GM18909 (cell line): ENCODE data around the gene AGPS.
A peak's percentile ranks its signal among the peaks of the same experiment; 100 is the strongest.
"Not testable (repeated sequence)": the region's sequence is repeated elsewhere in the genome, so short reads cannot be mapped to it uniquely, and the experiment has no call there.

Source experiments
- ATAC-seq: cut with Tn5 transposase; IDR thresholded peaks from one replicate; pipeline ENCODE4 v1.9.1; 2021; ENCODE audit warnings: mild to moderate bottlenecking; ENCODE audit not compliant: unreplicated experiment, poor library complexity

Gene AGPS

DNA sequence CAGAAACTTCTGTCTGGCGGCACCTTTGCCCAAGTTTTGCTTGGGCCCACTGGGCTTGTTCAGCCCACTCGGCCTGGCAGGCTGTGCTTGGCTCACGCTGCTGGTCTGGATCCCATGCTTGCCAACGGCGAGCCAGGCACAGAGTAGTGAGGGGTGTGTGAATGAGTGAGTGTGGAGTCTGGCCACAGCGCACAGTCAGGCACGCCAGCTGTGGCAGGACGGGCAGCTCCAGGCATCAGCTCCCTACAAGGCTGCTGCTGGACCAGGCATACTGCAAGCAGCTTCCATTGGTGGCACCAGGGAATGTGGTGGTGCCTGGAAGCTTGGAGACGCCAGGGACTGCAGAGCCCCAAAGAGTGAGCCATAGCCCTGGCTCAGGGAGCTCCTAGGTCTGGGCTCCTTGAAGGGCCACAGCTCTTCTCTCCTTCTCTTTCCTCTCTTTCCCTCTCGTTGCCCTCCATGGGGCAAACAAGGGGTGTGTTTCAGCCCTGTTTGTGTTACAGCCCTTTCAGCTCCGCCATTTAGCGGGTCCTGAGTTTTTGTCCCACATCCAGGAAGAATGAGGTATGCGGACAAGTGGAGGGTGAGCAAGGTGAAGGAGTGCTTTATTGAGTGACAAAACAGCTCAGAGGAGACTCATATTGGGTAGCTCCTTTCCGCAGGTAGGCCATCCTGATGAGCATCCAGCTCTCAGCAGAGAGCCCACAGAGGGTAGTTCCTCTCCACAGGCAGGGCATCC is 73.0 kb downstream of the AGPS start:
- ATAC-seq = no peak

DNA sequence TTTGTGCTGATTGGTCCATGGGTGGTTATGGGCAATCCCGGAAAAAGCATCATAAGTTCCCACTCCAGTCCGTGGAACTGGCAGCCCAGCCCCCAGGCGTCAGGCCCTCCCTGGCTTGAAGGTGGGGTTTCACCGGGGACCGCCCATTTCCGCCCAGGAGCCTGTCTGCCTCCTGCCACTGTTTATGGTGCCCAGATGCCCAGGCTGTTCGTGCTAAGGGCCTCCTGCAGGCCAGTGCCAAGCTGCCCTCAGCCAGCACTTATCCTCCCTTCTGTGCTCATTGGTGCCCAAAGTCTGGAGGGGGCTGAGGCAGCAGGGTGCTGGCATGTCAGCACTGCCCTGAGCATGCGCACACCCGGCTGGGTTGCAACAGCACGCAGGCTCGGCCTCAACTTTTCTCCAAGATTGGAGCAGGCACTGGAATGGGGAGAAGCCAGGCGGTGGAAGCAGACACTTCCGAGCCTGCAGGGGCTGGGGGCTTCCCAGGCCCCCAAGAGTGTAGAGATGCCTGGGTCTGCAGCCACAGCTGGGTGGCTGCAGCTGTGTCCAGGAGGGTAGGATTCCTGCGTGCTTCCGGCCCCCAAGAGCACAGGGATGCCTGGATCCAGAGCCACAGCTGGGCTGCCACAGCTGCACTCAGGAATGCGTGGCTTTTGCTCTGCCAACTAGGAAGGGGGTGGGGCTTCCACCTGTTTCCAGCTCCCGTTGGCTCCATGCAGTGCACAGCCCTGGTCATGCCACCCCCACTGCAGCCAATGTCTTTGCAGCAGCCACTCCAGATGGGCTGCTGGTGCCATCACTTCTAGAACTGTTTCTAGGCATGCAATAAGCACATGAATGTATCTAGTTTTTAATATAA is 74.0 kb downstream of the AGPS start:
- no peak for ATAC-seq

DNA sequence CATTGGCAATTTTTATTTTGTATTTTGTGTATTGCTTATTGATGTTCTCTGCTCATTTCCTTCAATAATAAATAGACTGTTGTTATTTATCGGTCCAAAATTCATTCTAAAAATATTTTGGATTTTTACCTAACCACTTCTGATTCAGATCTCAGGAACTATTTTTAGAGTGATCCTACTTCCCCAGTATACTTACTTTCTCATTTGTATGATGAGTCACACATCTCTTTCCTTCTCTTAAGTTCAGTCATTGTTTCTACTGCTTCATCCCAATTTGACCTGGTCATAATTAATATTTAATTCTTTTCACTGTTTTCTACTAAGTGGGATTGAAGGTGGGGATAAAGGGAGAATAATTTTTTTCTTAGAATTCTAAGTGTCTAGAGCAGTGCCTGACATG is 75.1 kb downstream of the AGPS start:
- ATAC-seq = no peak

DNA sequence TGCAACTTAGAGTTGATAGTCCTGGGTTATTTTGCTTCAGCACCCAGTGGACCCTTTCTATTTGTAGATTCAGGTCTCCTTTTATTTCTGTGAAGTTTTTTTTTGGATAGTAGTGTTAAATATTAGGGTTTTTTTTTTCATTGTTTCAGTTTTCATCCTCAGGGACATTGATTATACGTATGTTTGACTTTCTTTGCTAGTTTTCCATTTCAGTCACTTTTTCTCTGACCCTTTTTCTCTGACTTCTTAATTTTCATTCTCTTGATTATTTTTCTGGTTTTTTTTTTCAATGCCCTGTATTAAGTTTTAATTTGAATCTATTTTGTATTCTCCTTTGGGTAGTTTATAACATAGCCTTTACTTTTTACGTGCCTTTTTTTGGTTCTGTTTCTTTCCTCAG is 79.4 kb downstream of the AGPS start:
- ATAC-seq = no peak

DNA sequence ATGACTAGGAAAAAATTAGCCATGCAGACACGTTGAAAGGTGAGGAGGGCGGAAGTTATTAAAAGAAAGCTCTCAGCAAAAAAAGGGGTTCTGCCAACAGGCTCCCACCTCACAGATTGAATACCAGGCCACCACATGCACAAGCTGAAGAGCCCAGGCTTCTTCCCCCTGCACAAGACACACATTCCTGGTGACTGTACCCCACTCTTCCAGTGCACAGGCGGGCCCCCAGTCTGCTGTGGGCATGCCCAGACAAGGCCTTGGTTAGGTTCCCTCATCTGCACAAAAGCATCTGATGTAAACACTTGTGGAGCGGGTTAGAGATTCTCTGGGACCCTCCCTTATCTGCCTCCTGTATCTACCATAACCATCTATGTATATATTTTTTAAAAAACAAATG is 81.7 kb downstream of the AGPS start:
- ATAC-seq = no peak

DNA sequence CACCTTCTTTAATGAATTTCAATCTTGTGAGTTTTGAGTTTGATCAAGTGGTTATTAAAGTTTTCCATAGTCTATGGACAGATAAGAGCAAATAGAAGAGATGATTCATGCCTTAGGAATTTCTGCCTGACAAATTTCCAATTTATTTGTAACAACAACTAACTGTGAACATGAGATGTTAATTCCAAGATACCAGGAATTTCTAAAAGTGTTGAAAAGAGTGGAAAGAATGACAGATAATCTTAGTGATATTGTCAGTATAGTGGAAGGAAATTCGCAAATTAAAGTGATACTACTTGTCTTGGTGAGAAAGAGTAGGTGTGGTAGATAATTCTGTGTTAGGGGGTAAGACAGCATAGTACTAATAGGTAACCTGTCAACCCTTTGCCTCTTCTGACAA is 82.4 kb downstream of the AGPS start:
- no peak for ATAC-seq

DNA sequence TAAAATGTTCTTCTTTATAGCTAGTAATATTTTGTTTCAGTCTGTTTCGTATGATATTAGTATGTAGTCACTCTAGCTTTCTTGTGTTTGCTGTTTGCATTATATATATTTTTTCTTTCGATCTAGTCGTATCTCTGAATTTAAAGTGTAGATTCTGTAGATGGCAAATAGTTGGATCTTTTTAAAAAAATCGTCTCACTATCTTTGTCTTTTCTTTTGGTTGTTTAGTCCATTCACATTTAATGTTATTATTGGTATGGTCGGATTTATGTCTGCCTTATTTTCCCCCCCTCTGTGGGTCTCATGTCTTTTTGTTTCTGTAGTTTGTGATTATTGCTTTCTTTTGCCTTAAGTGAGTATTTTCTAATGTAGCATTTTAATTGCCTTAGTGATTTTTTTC is 84.3 kb downstream of the AGPS start:
- no peak for ATAC-seq

DNA sequence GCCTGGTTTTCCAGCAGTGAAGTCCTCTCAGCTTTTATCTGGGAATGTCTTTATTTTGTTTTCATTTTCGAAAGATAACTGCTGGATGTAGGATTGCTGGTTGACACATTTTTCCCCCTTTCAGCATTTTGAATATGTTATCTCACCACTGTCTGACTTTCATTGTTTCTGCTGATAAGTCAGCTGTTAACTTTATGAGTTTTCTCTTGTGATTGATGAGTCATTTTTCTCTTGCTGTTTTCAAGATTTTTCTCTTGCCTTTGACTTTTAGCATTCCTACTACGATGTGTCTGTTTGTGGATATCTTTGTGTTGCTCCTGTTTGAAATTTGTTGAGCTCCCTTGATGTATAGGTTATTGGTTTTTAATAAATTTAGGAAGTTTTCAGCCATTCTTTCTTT is 85.5 kb downstream of the AGPS start:
- ATAC-seq = no peak

DNA sequence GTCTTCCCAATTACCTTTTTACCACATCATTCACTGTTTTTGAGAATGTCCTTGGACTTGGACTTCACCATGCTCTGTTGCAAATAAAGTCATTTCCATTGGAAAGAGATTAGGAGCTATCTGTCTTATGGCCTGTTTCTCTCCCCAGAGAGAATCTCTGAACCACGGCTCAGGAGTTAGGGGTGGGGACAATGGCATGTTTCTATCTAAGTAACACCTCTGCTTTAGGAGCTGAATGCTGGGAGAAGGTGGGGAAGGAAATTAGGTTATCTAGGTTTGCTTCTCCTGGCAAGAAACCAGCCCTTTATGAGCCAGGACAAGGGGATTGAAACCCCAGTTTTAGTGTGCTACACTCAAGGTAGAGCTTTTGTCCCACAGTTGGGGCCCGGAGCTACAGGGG is 86.3 kb downstream of the AGPS start:
- ATAC-seq = no peak

DNA sequence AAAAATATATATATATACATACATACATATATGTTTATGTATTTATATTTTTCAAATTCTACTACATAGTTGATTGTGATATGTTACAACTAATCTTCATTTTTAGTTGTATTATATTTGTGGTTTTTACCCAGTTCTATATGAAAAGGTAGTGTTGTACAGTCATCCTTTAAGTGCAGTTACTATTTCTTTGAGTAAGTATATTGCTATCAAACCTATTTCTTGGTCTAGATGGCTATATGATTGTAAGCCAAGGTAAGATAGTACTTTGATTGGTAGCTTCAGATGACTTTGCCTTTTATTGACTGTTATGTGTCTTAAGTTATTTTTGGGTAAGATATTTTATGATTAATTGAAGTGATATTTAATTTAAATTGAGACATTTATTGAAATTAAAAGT is 89.6 kb downstream of the AGPS start:
- no peak for ATAC-seq

DNA sequence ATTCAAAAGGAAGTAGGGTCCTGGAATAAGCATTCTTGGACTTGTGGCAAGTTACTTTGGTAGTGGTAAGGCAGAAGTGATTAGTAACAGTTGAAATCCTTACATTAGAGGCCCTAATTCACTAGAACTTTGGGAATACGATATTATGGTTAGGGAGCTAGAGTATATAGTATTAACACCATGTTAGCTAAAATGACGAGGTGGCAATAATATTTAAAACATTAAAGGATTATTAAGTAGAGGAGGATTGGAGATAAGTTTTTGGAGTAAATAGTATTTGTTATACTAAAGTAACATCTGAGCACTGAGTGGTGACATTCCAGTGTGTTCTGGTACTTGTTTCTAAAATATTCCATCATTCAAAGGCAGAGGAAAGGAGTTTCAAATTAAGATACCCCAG is 91.0 kb downstream of the AGPS start:
- no peak for ATAC-seq

DNA sequence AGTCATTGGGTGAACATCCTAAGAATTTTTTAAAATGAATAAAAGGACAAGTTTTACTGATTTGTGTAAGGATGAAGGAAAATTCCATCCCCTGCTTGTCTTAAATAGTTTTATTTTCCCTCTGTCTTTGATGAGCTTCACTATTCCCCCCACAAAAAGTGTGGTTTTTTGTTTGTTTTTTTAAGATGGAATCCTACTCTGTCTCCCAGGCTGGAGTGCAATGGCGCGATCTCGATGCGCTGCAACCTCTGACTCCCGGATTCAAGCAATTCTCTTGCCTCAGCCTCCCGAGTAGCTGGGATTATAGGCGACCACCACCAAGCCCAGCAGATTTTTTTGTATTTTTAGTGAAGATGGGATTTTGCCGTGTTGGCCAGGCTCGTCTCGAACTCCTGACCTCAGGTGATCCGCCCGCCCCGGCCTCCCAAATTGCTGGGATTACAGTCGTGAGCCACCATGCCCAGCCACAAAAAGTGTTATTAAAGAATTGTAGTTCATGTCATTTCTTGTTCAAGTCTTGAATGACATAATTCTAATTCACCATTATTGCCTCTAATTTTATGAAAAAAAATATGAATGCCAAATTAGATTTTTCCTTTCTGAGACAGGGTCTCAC is 91.7 kb downstream of the AGPS start:
- ATAC-seq = no peak

DNA sequence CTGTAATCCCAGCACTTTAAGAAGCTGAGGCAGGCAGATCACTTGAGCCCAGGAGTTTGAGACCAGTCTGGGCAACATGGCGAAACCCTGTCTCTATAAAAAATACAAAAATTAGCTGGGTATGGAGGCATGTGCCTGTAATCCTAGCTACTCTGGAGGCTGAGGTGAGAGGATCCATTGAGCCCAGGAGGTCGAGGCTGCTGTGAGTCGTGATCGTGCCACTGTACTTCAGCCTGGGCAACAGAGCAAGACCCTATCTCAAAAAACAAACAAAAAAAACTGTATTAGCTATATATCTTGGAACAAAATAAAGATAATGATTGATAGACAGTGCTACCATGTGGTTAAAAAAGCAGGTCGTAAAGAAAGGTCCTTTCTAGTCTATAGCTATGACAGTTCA is 93.1 kb downstream of the AGPS start:
- not testable (repeated sequence) for ATAC-seq

DNA sequence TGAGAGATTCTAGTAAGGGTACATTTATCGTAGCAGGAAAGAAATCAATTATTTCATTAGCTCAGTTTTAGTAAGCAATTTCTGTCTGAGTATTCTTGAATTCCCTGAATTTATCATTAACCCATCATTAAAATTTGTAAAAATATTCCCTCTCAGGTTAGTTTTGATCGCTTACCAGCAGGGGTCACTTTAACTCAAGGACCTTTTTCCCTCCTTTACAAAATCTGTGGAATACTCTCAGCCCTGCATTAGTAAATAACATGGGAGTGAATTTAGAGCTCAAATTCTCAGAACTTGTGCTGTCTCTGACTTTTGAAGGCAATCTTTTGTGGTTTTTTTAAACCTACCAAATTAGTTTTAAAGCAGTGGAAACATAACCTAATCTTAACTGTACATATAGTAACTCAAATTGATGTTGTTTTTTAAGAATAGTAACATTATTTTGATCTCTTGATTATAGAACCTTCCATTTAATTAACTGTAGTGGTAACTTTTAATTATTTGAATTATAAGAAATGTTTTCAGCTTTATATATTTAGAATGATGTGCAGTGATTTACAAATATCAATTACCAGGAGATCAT is 97.2 kb downstream of the AGPS start:
- no peak for ATAC-seq

DNA sequence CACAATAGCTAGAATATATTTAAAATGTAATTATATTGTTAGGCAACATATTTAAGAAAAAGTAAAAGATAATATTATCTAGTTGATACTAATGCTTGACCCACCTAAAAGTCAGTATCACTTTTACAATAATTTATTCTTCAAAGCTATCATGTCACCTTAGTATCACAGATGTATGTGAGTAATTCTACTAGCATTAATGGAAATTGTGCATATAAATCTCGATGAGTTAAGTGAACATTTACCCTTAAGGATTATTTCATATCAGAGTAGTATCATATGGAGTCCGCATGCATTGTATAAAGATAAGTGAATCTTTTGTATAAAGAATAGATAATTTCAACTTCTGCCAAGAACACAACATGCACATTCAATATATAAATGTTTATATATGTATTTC is 103.4 kb downstream of the AGPS start:
- ATAC-seq = no peak

DNA sequence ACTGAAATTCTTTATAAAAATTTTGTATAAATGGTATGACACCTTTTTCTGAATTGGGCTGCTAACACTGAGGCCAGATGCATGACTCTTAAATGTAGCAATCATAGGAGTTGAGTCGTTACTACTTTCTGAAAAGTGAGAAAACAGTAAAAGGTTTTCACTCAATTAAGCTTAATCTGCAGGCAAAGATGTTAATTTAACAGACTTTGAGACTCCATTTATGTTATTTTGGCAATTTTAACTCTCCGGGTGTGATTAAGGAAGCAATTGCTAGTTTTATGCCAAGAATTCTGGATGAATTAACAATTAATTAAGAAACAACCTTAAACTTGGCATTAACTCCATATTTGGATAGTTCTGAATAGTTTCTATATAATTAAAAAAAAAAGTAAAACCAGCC is 104.3 kb downstream of the AGPS start:
- no peak for ATAC-seq

DNA sequence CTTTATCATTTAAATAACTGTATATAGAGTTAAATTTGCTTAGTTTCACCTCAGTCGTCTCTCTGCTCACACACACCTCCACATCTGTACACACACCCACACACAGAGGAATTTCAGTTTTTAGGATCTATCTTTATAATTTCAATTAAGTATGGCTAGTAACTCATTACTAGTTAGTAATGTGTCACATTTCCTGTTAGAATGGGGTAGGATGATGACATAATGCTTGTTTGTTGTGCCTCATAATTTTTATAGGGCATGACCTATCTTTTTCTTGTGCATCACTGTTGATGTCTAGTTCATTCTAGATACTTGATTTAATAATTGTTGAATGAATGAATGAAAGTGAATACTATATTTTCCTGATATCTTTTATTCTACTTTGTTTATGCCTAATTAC is 108.6 kb downstream of the AGPS start:
- peak; percentile 58 for ATAC-seq

DNA sequence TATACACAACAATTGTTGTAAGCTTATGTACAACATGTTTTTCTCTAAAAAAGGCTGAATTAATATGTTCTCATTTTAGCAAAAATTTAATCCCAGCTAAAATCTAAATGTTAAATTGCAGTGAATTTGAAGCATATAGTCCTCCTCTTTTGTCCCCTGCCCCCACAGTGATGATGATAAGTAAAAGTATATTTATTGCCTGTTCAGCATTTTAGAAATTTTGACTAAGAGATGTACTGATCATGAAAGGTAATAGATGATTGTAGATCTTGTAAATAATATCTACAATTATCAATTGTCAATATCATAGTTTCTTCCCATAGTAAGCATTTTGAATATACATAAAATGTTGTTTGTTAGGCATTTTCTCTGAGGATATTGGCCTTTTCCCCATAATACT is 113.9 kb downstream of the AGPS start:
- ATAC-seq = no peak

DNA sequence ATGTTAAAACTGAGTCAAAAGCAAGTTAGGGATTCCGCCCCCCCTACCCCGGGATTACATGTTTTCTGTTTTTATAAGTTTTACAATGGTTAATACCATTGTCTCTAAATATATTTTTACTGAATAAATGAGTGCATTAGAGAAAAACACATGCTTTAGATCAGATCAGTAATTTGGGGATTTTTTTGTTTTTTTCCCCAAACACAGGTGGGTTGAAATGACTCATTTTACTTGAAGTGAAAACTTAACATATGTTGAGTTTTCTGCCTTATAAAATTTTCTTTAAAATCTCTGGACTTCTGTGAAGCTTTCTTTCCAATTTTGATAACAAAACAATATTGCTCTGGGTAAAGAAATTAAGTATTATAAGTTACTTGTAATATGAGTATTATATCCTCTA is 114.4 kb downstream of the AGPS start:
- ATAC-seq = no peak

DNA sequence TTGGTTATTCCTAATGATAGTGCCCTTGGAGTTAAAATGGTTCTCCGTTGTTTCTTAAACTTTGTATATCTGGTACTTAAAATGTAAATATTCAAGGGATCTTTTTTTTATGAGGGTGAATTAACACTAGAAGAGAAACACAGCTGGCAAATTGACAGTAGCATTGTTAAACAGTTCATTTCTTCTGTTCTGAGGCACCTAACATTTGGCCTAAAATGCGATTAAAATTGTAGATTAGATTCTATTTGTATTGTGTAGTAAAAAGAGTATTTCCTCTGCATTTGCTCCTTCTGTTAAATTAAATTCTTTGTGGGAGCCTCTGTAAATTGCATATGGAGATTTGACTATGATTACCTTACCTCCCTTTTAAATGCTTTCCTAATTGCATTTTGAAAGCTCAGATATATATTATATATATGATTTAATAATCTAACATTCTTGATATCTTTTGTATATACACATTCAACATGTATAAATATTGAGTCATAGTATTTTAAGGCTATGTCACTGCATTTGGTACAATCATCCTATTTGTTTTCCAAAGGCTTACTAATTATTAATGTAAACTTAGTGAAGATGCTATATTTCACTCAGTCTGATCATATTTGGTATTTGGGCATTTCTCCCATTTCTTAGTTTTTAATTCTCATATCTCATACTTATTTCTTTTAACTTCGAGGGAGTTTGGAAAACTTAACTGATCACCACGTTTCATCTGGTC is 124.4 kb downstream of the AGPS start:
- no peak for ATAC-seq
